OCI-LY3 (cell line): Measurements from ENCODE around the gene CLEC16A.

Source experiments
- H2AFZ ChIP-seq: fragments of 200-600, 300-600 bp; shearing (Covaris generic); 2 replicates; pipeline ENCODE4 v1.6.0; 2014; ENCODE audit warnings: antibody characterized with exemption, low read depth, low read length
- H3K27ac ChIP-seq: fragments of 200-600, 300-600 bp; sonication (generic); 2 replicates; pipeline ENCODE4 v1.5.1; 2014; ENCODE audit warnings: mild to moderate bottlenecking, low read length, moderate library complexity, mixed read lengths
- H3K27me3 ChIP-seq: fragments of 200-600, 300-600 bp; sonication (generic); 2 replicates; pipeline ENCODE4 v1.6.1; 2014; ENCODE audit warnings: low read depth, low read length, mixed read lengths
- H3K36me3 ChIP-seq: fragments of 200-600, 300-600 bp; sonication (generic); replicated peaks from 2 replicates; pipeline ENCODE3; 2014; ENCODE audit warnings: low read depth, low read length, mixed read lengths
- H3K4me1 ChIP-seq: fragments of 300-600, 200-600 bp; sonication (generic); 2 replicates; pipeline ENCODE4 v1.6.1; 2014; ENCODE audit warnings: low read length, mixed read lengths
- H3K4me2 ChIP-seq: fragments of 200-600, 300-600 bp; sonication (generic); 2 replicates; pipeline ENCODE4 v1.6.1; 2014; ENCODE audit warnings: low read length, mixed read lengths
- H3K4me3 ChIP-seq: fragments of 300-600, 200-600 bp; sonication (generic); 2 replicates; pipeline ENCODE4 v1.5.1; 2014; ENCODE audit warnings: antibody characterized with exemption, mild to moderate bottlenecking, low read length, moderate library complexity
- H3K79me2 ChIP-seq: fragments of 300-600, 200-600 bp; shearing (Covaris generic); 2 replicates; pipeline ENCODE4 v1.6.1; 2014; ENCODE audit warnings: mild to moderate bottlenecking, low read length, mixed read lengths
- H3K9ac ChIP-seq: fragments of 300-600, 200-600 bp; shearing (Covaris generic); 2 replicates; pipeline ENCODE4 v1.6.0; 2014; ENCODE audit warnings: mild to moderate bottlenecking, low read length, moderate library complexity
- H3K9me3 ChIP-seq: fragments of 200-600, 300-600 bp; shearing (Covaris generic); 2 replicates; pipeline ENCODE4 v1.6.1; 2014; ENCODE audit warnings: low read length, mixed read lengths; ENCODE audit not compliant: insufficient read depth
- H4K20me1 ChIP-seq: fragments of 200-600, 300-600 bp; sonication (generic); 2 replicates; pipeline ENCODE4 v1.6.1; 2016; ENCODE audit warnings: low read length, mixed read lengths; ENCODE audit not compliant: insufficient read depth
- EZH2phosphoT487 ChIP-seq: fragments of 200-600 bp; shearing (Covaris generic); IDR thresholded peaks from 2 replicates; pipeline ENCODE4 v1.6.1; 2018; ENCODE audit warnings: antibody characterized with exemption, mixed run types, low read depth
- TF ChIP-seq, protein P1 (sequence below): fragments of 200-600, 300-600 bp; sonication (generic); IDR thresholded peaks from 2 replicates; pipeline ENCODE4 v1.5.1; 2014; ENCODE audit warnings: antibody characterized with exemption, low read length, low read depth

The CLEC16A gene

DNA sequence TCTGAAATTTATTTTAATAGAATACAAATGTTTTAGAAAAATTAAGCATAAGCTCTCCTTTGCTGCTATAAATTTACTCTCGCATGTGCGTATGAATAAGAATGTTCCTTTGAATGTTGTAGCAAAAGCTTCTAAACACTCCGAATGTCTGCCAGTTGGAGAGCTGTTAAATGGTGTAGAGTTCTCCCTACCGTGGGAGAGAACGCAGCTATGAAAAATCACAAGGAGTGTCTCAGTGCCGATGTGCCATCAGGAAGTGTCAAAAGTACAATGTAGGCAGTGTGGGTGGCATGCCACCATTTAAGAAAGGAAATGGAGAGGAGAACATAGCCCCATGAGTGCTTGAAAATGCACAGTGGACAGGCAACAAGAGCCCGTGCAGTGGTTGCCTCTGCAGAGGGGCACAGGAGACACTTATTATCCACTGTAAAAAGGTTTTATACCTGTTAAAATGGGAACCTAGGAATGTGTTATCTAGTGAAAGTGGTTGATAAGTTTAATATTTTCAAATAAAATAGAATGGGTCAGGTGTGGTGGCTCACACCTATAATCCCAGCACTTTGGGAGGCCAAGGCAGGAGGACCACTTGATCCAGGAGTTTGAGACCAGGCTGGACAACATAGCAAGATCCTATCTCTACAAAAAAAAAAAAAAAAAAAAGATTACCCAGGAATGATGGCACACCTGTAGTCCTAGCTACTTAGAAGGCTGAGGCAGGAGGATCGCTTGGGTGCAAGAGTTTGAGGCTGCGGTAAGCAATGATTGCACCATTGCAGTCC lies 167.7 kb downstream of the CLEC16A start:
- TF ChIP-seq EZH2phosphoT487 = no peak
- TF ChIP-seq, protein P1, sequence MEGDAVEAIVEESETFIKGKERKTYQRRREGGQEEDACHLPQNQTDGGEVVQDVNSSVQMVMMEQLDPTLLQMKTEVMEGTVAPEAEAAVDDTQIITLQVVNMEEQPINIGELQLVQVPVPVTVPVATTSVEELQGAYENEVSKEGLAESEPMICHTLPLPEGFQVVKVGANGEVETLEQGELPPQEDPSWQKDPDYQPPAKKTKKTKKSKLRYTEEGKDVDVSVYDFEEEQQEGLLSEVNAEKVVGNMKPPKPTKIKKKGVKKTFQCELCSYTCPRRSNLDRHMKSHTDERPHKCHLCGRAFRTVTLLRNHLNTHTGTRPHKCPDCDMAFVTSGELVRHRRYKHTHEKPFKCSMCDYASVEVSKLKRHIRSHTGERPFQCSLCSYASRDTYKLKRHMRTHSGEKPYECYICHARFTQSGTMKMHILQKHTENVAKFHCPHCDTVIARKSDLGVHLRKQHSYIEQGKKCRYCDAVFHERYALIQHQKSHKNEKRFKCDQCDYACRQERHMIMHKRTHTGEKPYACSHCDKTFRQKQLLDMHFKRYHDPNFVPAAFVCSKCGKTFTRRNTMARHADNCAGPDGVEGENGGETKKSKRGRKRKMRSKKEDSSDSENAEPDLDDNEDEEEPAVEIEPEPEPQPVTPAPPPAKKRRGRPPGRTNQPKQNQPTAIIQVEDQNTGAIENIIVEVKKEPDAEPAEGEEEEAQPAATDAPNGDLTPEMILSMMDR = no peak
- Histone ChIP-seq H3K4me2 (no peak overlapping the region), H3K27ac (no peak overlapping the region), H3K36me3 (peaks cover 6% of the 10 kb centered on the region), H3K27me3 (no peaks in the 10 kb centered on the region), H3K9ac (no peak overlapping the region), H3K79me2 (no peaks in the 10 kb centered on the region), H3K4me3 (no peak overlapping the region), H2AFZ (no peak overlapping the region), H3K9me3 (no peaks in the 10 kb centered on the region), H4K20me1 (no peaks in the 10 kb centered on the region), H3K4me1 (peaks cover 40% of the 10 kb centered on the region)

DNA sequence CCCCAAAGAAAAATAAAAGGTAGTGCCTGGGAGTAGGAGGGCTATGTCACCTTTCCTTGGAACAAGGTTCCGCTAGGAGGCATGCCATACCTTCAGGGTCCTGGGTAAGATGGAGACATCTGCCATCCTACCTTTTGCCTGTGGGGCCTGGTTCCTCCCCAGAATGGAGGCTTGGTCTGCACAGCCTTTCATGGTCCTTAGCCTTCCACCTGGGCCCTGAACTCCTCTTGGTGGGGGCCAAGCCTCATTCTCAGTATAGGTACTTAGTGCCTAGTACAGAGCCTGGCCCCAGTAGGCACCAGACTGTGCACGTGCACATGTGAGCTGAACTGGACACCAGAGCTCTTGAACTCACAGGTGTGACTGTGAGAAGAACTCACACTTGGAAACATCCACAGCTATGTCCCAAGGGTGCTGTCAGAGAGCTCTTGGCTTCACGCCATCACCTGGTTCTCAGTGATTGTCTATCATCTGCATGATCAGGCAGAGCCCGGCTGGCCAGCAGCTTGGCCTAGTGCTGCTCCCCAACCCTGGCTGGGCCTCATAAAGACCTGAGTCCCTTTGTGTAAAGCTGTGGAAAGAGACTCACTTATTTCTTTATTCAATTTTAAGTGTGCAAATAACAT lies 168.5 kb downstream of the CLEC16A start:
- no peaks in the 10 kb centered on the region for H4K20me1 ChIP-seq
- no peak overlapping the region for H3K27ac ChIP-seq
- TF ChIP-seq EZH2phosphoT487 = no peak
- TF ChIP-seq, protein P1 = no peak
- peaks cover 6% of the 10 kb centered on the region for H3K36me3 ChIP-seq
- H3K4me3 ChIP-seq = no peak overlapping the region
- H3K79me2 ChIP-seq = no peaks in the 10 kb centered on the region
- no peak overlapping the region for H2AFZ ChIP-seq
- H3K27me3 ChIP-seq = no peaks in the 10 kb centered on the region
- H3K9ac ChIP-seq = no peak overlapping the region
- H3K4me1 ChIP-seq = peaks cover 38% of the 10 kb centered on the region
- no peak overlapping the region for H3K4me2 ChIP-seq
- no peaks in the 10 kb centered on the region for H3K9me3 ChIP-seq

DNA sequence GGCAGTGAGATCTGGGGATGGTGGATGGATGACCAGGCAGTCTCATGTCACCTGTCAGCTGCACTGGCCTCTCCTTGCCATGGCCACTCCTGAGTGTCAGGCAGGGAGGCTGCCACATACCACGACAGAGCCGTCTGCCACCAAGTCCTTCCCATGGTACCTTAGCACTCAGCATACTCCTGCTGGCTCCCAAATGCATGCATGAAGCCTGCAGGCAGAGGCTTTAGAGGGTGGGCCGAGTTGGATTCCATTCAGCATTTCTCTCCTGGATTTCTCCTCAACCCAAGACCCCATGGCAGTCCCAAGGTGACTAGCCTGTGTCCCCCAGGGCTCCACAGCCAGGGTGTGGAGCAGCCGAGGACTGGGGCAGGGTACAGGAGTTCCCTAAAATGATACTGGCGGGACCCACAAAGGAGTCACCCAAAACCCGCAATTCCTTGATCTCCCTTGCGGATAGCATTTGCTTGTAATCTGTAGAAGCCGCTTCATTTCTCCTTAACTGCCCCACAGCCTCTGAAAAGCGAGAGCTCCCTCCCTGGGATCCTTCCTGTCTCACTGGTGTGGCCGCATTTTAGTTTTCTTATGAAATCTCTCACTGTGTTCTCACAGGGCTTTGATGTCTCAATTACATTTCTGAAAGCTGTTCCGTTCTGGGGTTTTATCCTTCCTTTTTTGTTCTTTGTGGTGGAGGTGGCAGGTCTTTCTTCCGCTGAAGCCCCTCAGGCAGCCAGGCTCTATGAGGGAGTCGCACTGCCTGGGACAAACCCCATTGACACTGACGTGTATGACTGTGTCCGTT lies 170.2 kb downstream of the CLEC16A start:
- Histone ChIP-seq H3K4me1 (peaks cover 31% of the 10 kb centered on the region), H2AFZ (no peak overlapping the region), H3K79me2 (no peaks in the 10 kb centered on the region), H3K9ac (no peak overlapping the region), H3K27ac (no peak overlapping the region), H3K4me3 (no peak overlapping the region), H3K4me2 (peak overlapping the region; percentile 45), H3K27me3 (no peaks in the 10 kb centered on the region), H4K20me1 (no peaks in the 10 kb centered on the region), H3K36me3 (peaks cover 6% of the 10 kb centered on the region), H3K9me3 (no peaks in the 10 kb centered on the region)
- TF ChIP-seq EZH2phosphoT487 = no peak
- TF ChIP-seq, protein P1 = no peak
